ENCODE results near the gene HTR6.

GRCh38 chr1:19656780-19657466 is 7.8 kb upstream of the HTR6 start:
- TF ChIP-seq POLR2A (IDR thresholded peaks at IDR 0.05), result no peak
- no peak for TF ChIP-seq CTCF (IDR thresholded peaks at IDR 0.05)

Data from uterus (tissue), 2 donors.